Neural progenitor cell (in vitro differentiated cells): ENCODE data around the gene RNU2-63P. TPM values are rescaled to one million over a fixed set of nuclear protein-coding genes. Genes with fewer than 3 reads are reported as not detected.
A peak's percentile ranks its signal among the peaks of the same experiment; 100 is the strongest.

Experiments
- DNase-seq: peaks from one replicate; pipeline ENCODE4 v3.0.0-alpha.2; 2016; ENCODE audit warnings: low spot score
- H2AFZ ChIP-seq: fragments of 200-600 bp; sonication (generic); replicated peaks from 2 replicates; pipeline ENCODE4 v1.6.1; 2016; ENCODE audit warnings: antibody characterized with exemption
- H3F3A ChIP-seq: fragments of 200-600 bp; sonication (generic); 2 replicates; pipeline ENCODE4 v1.6.1; 2016; ENCODE audit warnings: antibody characterized with exemption, low read depth
- H3K27ac ChIP-seq: fragments of 200-600 bp; sonication (generic); 2 replicates; pipeline ENCODE4 v1.5.1; 2016; ENCODE audit warnings: mild to moderate bottlenecking
- H3K27me3 ChIP-seq: fragments of 200-600 bp; sonication (generic); 2 replicates; pipeline ENCODE4 v1.6.1; 2016; ENCODE audit warnings: mild to moderate bottlenecking, moderate library complexity
- H3K36me3 ChIP-seq: fragments of 200-600 bp; sonication (generic); 2 replicates; pipeline ENCODE4 v1.5.1; 2016
- H3K4me1 ChIP-seq: fragments of 200-600 bp; sonication (generic); 2 replicates; pipeline ENCODE4 v1.6.1; 2016; ENCODE audit warnings: mixed run types
- H3K4me2 ChIP-seq: fragments of 200-600 bp; sonication (generic); 2 replicates; pipeline ENCODE4 v1.6.1; 2016
- H3K4me3 ChIP-seq: fragments of 200-600 bp; sonication (generic); 2 replicates; pipeline ENCODE4 v1.5.1; 2016
- H3K79me2 ChIP-seq: fragments of 200-600 bp; sonication (generic); 2 replicates; pipeline ENCODE4 v1.6.1; 2016; ENCODE audit warnings: low read depth
- H3K9ac ChIP-seq: fragments of 200-600 bp; sonication (generic); 2 replicates; pipeline ENCODE4 v1.6.1; 2016
- H3K9me3 ChIP-seq: fragments of 200-600 bp; sonication (generic); 2 replicates; pipeline ENCODE4 v1.5.1; 2016; ENCODE audit warnings: low read depth
- H4K20me1 ChIP-seq: fragments of 200-600 bp; sonication (generic); 2 replicates; pipeline ENCODE4 v1.6.1; 2016; ENCODE audit warnings: low read depth
- H3K27ac Mint-ChIP-seq: 3 replicates; pipeline ENCODE4 v1.8.0; 2021; ENCODE audit warnings: mixed read lengths
- H3K27me3 Mint-ChIP-seq: 2 replicates; pipeline ENCODE4 v1.8.0; 2022; ENCODE audit warnings: low read depth, mild to moderate bottlenecking, inconsistent platforms, moderate library complexity, mixed read lengths; ENCODE audit not compliant: insufficient read depth
- H3K36me3 Mint-ChIP-seq: 3 replicates; pipeline ENCODE4 v1.8.0; 2021; ENCODE audit warnings: mixed read lengths
- H3K4me1 Mint-ChIP-seq: 3 replicates; pipeline ENCODE4 v1.8.0; 2021; ENCODE audit warnings: mixed read lengths
- H3K4me3 Mint-ChIP-seq: 3 replicates; pipeline ENCODE4 v1.8.0; 2021; ENCODE audit warnings: mild to moderate bottlenecking, moderate library complexity, mixed read lengths
- H3K9me3 Mint-ChIP-seq: 3 replicates; pipeline ENCODE4 v1.8.0; 2020; ENCODE audit warnings: mixed read lengths
- CTCF ChIP-seq: fragments of 200-600 bp; sonication (generic); IDR thresholded peaks from 2 replicates; pipeline ENCODE4 v1.5.1; 2017; ENCODE audit warnings: antibody characterized with exemption, mild to moderate bottlenecking
- EZH2 ChIP-seq: fragments of 200-600 bp; sonication (generic); IDR thresholded peaks from 2 replicates; pipeline ENCODE4 v1.6.1; 2017; ENCODE audit warnings: antibody characterized with exemption, mild to moderate bottlenecking, moderate library complexity
- EZH2phosphoT487 ChIP-seq: fragments of 200-600 bp; sonication (generic); IDR thresholded peaks from 2 replicates; pipeline ENCODE4 v1.6.1; 2017; ENCODE audit warnings: antibody characterized with exemption
- total RNA-seq: library from RNA; depleted of rRNA; stranded (reverse); fragments of >200 nt; gene quantifications from 2 replicates; pipeline ENCODE4 v1.2.3, GENCODE V29; 2015; ENCODE audit warnings: low replicate concordance

Gene RNU2-63P
- total RNA-seq, 1 donor from 2014 or later = not detected

DNA sequence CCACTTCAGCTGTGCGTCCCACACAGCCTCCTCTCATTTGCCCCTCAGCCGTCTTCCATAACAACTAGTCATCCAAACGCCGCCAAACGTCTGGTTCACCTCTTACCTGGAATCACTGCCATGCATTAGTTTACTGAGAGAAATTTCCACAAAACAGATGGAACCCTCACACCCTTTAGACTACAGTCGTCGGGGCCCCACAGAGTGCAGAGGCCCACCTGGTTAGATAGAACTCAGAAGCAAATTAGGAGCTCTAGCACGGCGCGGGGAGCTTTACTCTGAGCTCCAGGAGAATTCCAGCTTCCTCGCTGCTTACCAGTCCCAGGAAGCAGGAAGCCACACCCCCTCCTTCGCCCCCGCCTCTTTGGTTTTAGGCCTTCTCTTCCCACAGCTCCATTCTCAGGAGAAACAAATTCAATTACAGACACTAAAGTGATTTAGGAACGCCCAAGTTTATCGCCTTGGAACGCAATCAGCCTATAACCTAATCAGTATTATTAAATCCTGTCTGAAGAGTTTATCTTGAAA lies 9.4 kb downstream of the RNU2-63P start:
- no peaks in the 10 kb centered on the region for H3K9me3 ChIP-seq
- H3K36me3 Mint-ChIP-seq = no peaks in the 10 kb centered on the region
- no peak overlapping the region for H3K4me3 ChIP-seq
- no peak overlapping the region for H3K27ac ChIP-seq
- H3K4me1 ChIP-seq = peaks cover 14% of the 10 kb centered on the region
- peaks cover 13% of the 10 kb centered on the region for H3K4me1 Mint-ChIP-seq
- H3K27me3 ChIP-seq = no peaks in the 10 kb centered on the region
- no peaks in the 10 kb centered on the region for H4K20me1 ChIP-seq
- peak overlapping the region; percentile 84 for H2AFZ ChIP-seq
- H3K9me3 Mint-ChIP-seq = no peaks in the 10 kb centered on the region
- H3K27me3 Mint-ChIP-seq = peaks cover 6% of the 10 kb centered on the region
- no peak overlapping the region for H3K4me3 Mint-ChIP-seq
- DNase-seq = no peak
- H3K36me3 ChIP-seq = no peaks in the 10 kb centered on the region
- H3F3A ChIP-seq = no peaks in the 10 kb centered on the region
- H3K4me2 ChIP-seq = no peak overlapping the region
- H3K9ac ChIP-seq = no peak overlapping the region
- no peaks in the 10 kb centered on the region for H3K79me2 ChIP-seq
- TF ChIP-seq CTCF = no peak
- TF ChIP-seq EZH2 = no peak
- no peak overlapping the region for H3K27ac Mint-ChIP-seq

DNA sequence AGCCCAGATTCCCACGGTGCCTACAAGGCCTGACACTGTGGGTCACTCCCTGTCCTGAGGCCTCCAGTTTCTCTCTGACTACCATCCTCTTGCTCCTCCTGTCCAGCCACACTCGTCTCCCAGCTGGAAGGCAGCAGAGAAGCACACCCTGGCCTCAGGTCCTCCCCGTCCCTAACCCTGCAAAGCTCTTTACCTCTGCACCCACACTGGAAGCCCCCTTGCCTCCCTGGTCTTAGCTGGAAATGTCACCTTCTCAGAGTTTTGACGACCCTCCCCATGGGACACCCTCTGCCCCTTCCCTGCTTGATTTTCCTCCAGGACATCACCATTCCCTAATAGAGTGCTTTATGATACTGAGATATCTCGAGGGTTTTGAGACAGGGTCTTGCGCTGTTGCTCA lies 10.6 kb downstream of the RNU2-63P start:
- H3F3A ChIP-seq = no peaks in the 10 kb centered on the region
- H3K4me3 ChIP-seq = no peak overlapping the region
- no peaks in the 10 kb centered on the region for H3K9me3 ChIP-seq

DNA sequence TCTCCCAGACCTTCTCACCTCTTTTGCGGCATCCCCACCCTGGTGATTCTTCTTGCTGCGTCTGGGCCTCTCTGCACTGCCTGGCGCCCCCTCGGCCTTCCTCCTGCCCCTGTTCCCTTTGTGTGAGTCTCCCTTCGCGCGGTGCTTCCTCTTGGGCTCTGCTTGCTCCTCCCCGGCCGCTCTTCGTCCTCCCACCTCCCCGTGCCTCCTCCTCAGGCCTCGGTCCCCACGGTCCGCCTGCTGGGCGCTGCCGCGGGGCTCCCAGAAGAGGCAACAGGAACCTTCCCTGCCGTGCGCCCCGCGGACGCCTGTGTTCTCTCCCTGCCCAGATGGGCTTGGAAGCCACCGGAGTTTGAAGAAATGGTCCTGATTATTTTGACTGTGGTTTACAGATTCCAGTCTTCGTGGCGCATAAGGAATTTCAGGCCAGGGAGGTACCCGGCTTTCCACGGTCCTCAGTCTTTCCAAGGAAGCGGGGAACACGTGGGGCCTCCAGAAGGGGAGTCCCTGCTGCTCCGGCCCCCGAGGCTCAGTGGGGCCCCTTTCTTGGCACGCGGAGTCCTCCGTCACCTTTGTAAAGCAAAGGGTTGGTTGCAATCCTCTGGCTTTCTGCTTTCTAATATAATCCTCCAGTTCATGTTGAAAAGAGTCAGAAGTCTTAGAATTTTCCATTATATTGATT lies 13.1 kb downstream of the RNU2-63P start:
- Histone ChIP-seq H3F3A (no peaks in the 10 kb centered on the region), H3K9ac (no peak overlapping the region), H4K20me1 (no peaks in the 10 kb centered on the region), H3K27me3 (no peaks in the 10 kb centered on the region), H3K27ac (no peak overlapping the region), H3K4me1 (peaks cover 14% of the 10 kb centered on the region), H3K4me2 (peak overlapping the region; percentile 58), H3K9me3 (no peaks in the 10 kb centered on the region), H3K79me2 (no peaks in the 10 kb centered on the region), H2AFZ (peak overlapping the region; percentile 99), H3K4me3 (no peak overlapping the region), H3K36me3 (no peaks in the 10 kb centered on the region)
- peak overlapping the region; percentile 78 for H3K27ac Mint-ChIP-seq
- no peaks in the 10 kb centered on the region for H3K9me3 Mint-ChIP-seq
- H3K36me3 Mint-ChIP-seq = no peaks in the 10 kb centered on the region
- H3K4me3 Mint-ChIP-seq = peak overlapping the region; percentile 41
- no peak for TF ChIP-seq EZH2
- no peak for TF ChIP-seq CTCF
- TF ChIP-seq EZH2phosphoT487 = no peak
- H3K27me3 Mint-ChIP-seq = peaks cover 8% of the 10 kb centered on the region
- peaks cover 9% of the 10 kb centered on the region for H3K4me1 Mint-ChIP-seq
- peak; percentile 53 for DNase-seq

More for the DNA sequence above, 10.6 kb downstream of the RNU2-63P start:
- no peaks in the 10 kb centered on the region for H3K79me2 ChIP-seq
- no peak overlapping the region for H3K4me3 Mint-ChIP-seq
- no peak overlapping the region for H2AFZ ChIP-seq
- H3K4me1 ChIP-seq = peaks cover 14% of the 10 kb centered on the region
- H3K27me3 Mint-ChIP-seq = peaks cover 8% of the 10 kb centered on the region
- TF ChIP-seq EZH2 = no peak
- TF ChIP-seq CTCF = no peak
- TF ChIP-seq EZH2phosphoT487 = no peak
- no peaks in the 10 kb centered on the region for H3K36me3 ChIP-seq
- no peaks in the 10 kb centered on the region for H3K27me3 ChIP-seq
- no peaks in the 10 kb centered on the region for H4K20me1 ChIP-seq
- H3K9ac ChIP-seq = no peak overlapping the region
- H3K27ac ChIP-seq = no peak overlapping the region
- no peak overlapping the region for H3K27ac Mint-ChIP-seq
- H3K36me3 Mint-ChIP-seq = no peaks in the 10 kb centered on the region
- H3K9me3 Mint-ChIP-seq = no peaks in the 10 kb centered on the region
- no peak for DNase-seq
- H3K4me1 Mint-ChIP-seq = peaks cover 13% of the 10 kb centered on the region
- no peak overlapping the region for H3K4me2 ChIP-seq
